Tongue (tissue), 2 donors: ENCODE data around the gene MACROD2. TPM values are rescaled to one million over a fixed set of nuclear protein-coding genes. Genes with fewer than 3 reads are reported as not detected.

Source experiments
- DNase-seq: peaks from one replicate; pipeline ENCODE4 v3.0.0-alpha.2; 2015
- total RNA-seq: library from RNA; depleted of rRNA; stranded (reverse); fragments of >200 nt; gene quantifications from one replicate; pipeline ENCODE4 v1.2.3, GENCODE V29; 2014

The MACROD2 gene
- total RNA-seq, 1 donor from 2014 or later = 5.0 TPM

DNA sequence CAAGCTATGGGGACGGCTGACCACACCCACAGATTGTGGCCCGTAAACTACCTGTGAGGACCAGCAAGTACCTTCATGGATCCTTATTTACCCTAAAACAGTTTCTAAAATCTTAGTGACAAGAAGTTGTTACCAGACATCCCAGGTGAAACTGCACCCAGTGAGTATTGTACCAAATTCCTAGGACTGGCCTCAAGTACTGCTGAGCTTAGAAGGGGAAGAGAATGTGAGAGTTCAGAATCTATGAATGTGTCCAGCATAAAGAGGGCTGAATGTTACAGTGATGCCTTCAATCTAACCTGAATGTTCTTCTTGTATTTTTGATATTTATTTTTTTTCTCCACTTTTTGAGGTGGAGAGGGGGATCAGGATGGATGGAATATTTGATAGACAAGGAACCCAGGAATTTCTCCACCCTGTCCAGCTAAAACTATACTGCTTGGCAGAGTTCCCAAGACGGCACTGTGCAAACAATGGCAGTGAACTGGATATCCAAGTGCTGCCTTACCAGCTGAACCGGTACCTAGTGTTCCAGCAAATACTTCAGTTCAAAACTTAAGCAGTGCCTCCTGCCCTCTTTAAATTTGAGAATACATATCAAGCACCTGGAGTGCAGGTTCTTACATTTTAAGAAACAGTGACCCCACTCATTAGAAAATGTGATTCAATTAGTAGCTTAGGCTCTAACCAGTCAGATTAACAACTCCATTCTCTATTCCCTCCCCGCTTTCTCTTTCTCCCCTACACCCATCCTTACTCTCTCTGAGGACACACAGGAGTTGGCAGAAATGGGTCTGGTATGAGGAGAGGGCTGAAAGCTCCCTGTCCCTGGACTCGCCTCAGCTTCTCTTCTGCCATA lies 769.4 kb downstream of the MACROD2 start:
- DNase-seq = peak; percentile 27

DNA sequence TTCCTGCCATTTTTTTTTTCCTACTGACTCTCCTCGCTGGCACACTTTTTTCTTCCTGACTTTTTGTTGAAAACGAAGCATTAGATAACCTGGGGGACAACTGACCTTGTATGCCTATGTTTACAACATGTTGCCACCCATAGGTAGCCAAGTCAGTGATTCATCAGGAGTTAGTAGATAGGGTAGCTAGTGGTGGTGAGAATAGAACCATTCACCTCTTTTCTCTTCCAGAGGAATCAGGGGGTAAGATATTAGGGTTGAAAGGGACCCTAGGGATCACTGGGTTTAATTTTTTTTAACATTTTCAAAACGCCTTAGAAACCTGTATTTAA lies 770.0 kb downstream of the MACROD2 start:
- no peak for DNase-seq

DNA sequence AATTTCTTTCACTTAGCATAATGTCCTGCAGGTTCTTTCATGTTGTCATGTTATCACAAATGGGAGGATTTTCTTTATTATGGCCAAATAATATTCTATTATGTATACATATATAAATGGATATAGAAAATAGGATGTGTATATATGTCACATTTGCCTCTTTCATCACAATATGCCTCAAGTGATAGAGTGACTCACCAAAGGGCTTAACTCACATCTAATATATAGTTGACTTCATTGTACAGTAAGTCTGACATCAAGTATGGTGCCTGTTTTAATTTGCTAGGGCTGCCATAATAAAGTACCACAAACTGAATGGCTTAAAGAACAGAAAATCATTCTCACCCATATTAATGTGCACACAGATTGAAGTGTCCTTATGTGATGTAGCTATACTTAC lies 778.2 kb downstream of the MACROD2 start:
- DNase-seq = no peak

DNA sequence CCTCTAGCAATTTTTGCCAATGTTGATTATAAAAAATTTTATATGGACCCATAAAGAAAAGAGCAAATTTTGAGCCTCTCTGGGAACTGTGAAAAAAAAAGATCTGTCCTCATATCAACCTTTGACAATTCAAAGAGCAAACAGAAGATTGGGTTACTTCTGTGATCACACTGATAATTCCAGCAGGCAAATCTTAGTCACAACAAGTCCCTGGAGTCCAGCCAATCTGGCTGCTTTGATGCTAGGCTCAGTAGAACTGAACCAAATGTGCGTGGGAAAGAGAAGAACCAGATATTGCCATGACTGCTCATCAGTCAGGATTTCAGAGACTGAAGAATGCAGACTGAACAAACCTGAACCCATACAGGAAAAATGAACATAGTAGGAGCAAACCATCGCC lies 780.5 kb downstream of the MACROD2 start:
- DNase-seq = peak; percentile 59

DNA sequence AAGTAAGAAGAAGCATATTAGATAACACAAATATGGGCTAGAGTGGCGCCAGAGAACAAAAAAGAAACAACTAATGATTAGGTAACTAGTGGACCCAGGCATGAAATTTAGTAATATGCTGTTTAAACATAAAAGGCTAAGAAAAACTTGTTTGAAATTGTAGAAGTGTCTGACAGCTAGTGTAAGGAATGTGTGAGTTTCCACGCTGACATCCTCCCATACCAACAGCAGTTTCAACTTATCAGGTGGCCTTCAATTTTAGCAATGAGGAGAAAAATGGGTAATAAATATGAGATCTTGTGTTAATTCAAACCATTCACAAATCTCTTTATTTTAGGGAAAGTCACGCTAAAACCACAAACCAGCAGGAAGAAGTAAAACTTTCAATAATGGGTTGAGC lies 782.3 kb downstream of the MACROD2 start:
- peak; percentile 42 for DNase-seq

DNA sequence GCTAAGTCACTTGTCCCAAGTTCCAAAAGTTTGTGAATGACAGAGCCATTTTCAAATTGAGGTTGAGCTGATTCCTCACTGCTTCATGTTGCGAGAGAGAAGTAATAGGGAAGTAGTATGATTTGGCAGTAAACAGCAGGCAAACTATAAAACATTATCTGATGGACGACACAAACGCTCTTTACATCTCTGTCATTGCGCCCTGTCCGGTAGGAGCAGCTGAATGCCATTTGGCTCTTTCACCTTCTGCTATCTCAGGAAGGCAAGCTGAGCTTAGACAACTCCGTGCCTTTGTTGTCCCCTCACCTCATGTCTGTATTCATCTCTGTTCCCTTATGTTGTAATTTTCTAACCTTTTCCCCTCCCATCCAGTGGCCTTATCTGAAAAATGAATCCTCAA lies 782.8 kb downstream of the MACROD2 start:
- DNase-seq = no peak

DNA sequence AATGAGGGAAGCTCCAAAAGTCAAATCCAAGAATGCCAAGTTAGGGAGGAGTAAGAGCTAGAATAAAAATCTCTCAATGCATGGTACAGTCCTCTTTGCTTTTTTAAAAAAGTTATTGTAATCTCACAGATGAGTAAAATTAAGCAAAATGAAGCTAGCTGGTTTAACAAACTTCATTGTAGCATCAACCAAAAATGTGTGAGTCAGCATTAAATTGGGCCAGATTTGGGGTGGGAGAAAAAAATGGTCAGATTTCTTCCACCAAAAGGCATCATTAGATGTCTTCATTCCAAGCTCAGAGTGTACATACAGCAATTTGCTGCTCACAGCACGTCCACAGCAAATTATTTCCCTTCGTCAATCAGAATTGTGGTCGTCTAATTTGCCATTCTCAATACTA lies 783.6 kb downstream of the MACROD2 start:
- DNase-seq = no peak

DNA sequence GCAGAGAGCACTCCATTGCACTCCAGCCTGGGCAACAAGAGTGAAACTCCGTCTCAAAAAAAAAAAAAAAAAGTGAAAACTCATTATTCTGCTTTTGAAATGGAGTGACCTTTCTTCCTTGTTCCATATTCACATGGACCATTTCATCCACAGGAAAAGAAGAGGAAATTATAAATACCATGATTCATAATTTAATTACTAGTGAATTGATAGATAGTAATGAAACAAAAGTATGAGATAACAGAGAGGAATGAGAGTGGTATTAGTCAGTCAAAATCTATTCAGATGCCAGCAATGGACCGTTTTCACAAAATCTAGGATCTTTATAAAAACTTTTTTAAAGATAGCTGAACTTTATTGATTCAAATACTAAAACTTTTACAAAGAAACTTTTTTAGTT lies 785.2 kb downstream of the MACROD2 start:
- no peak for DNase-seq

DNA sequence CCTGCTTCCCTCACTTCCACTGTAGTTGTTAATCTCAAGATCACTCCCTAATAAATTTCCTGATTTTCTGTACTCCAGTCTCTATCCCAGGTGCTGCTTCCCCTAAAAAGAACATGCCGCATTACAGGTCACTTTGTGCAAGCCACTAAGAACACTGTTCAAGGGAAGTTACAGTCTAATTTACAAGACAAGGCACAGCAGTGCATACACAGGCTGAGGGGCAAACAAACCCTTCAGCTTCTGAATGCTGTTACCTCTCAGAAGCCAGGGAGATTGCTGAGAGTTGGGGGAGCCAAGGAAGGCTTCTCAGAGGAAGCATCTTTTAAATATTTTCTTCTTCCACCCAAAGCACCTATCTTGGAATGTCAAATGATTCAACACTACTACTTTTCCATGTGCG lies 787.4 kb downstream of the MACROD2 start:
- DNase-seq = no peak

DNA sequence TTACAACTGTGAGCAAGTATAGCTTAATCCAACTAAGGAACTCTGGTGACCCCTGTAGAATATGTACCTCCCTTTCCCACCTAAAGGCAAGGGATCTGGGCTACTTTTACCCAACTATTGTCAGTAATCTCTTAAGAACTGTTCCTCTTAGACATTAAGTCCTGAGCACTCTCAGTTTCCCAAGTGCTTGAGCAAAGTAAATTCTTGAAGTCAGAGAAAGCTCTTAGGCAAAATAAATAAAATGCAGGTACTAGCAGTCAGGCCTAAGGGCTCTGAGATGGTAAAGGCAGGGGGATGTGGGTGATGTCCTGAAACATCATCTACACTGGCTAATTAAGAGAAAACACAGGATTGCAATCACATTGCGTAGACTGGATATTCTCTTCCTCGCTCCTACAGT lies 788.5 kb downstream of the MACROD2 start:
- no peak for DNase-seq

DNA sequence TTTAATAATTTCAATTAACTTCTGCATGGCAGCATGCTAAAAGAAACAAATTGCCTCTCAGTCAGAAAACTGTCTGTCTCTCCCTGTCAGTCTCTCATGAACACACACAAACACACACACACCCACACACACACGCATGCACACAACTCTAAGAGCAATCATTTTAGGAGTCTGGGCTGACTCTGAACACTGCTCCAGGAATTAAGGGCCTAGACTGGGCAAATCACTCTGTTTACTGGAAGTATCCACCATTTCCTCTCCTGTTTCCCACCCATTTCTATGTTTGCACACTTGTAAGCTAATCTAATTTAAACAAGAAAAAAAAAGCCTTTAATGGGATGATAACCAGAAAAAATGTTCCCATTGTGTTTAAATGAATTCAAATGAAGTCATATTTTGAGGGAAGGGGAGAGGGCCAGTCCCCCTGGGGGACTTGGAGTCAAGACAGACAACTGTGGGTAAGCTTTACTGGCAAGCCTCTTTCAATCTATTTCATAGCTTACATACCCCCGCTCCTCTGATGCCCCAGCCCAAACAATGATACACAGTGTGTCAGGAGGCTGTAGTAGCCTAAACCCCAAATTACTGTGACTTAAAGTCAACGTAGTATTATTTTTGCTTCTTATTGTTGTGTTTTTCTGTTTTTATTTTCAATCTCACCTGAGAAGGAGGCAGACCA lies 789.9 kb downstream of the MACROD2 start:
- DNase-seq = no peak

DNA sequence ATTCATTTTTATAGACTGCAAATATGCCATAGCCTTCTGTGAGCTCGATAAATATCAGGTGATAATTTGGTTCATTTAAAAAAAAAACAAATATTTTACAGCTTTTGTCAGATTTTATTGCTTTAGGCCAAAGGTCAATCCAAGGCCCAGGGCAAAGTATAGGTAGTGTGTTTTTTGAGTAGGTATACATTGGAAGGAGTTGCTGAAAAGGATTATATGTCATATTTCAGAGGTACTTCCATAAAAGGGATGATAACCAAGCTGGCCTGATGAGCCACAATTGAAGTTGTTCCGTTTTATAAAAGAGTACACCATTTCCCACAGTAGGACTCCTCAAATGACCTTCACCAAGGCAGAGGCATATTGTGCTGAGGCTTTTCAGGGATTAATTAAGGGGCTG lies 794.9 kb downstream of the MACROD2 start:
- no peak for DNase-seq

DNA sequence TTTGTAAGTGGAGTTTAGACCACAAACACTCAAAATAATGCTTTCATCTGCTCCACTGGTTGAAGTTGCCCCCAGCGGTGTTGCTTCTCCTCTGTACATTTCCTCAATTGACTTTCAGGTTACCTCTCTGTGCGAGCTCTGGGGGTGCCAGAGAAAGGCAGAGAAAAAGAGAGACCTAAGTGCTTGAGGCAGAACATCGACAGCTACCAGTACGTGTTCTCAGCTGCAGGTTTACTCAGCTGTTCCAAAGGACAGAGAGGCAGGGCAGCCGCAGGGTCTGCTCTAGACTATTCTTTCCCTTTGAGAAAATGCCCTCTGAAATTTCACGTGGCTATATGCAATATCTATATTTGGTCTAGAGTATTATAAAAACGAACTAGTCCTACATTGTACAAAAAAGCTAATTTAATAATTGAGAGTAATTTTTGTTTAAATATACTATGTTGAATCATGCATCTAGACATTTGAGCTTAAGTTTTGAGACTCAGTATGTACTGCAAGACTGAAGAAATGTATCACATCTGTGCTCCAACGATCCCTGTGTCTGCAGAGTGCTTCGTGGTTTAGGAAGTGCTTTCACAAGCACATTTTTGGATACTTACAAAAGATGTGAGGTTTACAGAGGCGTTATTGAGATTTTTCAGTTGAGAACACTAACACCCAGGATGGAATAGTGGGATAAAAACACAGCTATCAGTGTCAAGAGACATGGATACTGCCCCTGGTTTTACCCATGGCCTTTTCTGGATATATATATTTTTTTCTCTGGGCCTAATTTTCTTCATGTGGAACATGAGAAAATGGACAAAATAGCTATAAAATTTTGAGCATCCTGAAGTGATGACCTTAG lies 795.7 kb downstream of the MACROD2 start:
- peak; percentile 11 for DNase-seq

DNA sequence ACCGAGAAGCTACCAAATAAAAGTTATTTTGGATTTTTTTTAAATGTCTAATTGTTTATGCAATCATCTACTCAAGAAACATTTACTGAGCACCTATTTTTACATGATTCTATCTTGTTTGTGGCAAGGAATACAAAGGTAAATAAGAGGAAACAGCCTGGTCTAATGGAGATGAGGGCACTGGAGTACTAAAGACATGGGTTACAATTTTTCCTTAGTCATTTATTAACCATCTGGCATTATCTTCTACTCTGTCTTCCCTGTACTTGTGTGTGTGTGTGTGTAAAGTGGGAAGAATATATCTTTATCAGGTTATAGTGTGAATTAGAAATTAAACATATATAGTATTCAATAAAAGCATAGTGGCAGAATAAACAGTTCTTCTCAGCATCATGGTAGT lies 797.6 kb downstream of the MACROD2 start:
- DNase-seq = no peak

DNA sequence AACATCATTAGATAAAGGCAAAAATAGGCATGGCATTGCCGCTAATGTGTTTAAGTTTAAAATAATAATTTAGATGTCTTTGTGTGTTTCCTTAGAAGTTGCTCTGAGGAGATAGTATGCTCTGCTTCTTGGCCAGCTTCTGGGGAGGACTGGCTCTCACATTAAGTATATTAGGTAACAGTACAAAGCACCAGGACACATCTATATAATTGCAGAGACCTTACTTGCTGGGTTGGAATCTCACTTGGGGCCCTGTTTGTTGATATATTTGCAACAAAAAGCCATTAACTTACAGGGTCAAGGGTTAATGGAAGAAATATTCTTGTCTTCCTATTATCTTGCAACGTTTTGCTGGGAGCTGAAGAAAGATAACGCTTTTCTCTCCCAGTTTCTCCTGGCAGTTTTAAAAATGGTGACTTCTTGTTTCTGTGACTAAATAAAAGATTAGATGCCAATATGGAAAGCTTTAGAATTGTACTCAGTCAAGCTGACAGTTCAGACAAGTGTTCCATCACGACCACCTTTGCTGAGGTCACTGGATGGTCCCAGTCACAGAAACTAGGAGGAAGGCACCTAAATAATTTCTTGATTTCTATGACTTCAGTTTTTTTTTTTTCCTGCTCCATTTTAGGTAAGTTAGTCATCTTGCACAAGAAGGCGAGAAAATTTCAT lies 804.4 kb downstream of the MACROD2 start:
- DNase-seq = no peak

DNA sequence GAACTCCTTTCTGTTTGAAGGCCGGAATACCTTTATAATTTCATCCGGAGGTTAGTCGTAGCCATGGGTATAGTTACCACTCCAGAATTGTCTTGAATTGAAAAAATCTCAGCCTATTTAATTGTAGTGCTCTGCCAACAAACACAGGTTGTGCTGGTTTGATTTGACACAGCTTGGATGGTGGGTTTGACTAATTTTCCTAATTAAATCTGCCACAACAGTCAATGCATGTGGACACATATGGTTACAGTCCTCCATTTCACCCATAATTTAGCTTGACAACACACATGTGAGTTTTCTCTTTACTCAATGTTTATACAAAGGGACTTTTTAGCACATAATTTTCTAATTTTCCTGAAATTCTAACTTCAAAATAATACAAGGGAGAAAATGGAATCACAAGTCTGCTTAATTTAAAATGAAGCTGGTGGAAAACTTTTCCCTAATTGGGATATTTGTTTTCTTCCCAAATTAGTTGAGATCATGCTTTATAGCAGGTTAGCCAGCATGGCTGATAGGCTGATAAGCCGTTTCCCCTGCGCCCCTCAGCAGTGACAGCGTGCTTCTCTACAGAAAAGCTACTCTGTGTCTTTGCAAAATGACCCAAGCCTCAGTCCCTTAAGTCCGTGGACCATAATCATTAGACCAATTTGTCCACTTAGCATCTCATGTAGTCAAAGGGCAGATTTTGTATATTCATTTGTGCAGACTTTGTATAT lies 805.5 kb downstream of the MACROD2 start:
- DNase-seq = no peak

DNA sequence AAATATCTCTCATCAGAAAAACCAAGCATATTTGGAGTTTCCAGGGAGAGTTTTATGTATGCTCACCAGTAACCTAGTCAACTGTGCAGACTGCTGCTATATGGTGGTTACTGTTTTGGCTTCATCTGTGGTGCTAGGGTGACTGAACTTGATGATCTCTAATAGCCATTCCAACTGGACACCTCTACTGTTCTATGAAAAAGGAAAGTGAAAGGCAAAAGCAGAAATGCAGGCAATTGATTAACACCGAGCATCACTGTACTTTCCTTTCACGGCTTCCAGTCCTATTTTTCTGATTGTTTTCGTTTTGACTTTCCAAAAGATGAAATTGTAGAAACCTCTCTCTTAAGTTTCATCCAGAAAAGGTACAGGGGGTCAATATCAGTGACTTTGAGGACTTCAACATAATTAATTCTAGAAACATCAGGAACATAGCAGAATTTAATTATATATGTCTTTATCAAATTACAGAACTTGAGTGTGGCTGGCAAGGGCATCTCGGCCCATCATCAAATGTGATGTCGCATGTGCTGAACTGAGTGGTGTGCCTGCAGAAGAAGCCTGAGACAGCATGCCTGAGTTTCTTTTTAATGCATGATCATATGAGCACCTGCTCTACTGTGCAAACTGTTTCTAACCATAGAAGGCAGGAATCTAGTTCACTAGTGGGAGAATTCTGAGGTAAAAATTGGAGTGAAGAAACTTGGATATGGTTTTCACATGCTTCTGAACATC lies 806.4 kb downstream of the MACROD2 start:
- DNase-seq = no peak

DNA sequence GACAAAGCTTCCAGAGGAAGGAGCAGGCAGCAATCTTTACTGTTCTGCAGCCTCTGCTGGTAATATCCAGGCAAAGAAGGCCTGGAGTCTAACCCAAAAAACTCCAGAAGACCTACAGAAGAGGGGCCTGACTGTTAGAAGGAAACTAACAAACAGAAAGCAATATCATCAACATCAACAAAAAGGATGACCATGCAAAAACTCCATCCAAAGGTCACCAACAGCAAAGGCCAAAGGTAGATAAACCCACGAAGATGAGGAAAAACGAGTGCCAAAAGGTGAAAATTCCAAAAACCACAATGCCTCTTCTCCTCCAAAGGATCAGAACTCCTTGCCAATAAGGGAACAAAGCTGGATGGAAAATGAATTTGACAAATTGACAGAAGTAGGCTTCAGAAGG lies 811.9 kb downstream of the MACROD2 start:
- DNase-seq = no peak

DNA sequence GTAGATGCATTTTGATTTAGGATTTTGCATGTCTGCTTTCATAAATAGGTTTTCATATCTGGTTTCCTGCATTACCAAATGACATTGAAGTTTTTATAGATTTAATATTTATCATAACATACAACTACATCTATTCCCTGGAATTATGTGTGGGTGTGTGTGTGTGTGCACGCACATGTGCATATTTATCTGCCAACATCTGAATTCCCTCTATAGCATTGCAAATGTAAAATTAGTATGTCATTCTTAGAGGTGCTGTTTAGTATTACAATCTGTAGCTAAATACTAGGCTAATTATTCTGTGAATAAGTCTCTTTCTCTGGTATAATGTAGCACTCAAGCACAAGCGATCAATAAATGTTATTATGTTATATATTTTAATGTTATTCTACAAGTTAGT lies 820.0 kb downstream of the MACROD2 start:
- no peak for DNase-seq

DNA sequence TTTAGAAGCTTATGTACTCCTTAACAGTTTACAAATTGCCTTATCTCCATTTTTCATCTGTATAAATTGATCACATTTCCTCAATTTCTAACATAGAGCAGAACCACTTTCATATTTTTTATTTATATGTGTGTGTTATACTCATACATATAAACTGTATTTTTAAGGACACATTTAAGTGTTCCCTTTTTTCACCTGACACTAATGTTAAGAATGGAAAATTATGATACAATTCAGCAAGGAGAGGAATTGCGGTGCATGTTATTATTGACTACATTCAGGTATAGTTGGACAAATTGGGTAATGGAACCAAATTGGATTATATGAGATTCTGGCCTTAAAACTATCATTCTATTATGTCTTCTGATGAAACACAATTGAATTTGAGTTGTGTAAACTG lies 821.2 kb downstream of the MACROD2 start:
- DNase-seq = no peak

DNA sequence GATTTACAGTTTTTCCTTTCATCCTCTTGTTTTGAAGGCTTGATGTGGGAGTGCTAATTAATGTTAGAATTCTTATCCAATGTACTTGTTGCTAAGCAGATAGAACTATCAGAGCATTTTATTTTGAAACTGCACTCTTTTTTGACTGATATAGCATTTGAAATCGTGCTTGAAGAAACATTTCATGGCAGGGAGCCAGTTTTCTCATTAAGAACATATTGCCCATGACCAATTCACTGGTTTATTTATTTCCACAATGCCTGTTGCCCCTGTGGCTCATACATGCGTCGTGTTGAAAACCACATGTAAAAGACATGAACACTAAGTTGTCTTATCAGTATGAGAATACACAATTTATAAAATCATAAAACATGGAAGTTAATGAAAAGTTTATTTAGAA lies 821.8 kb downstream of the MACROD2 start:
- DNase-seq = peak; percentile 17
